GM18519 (cell line): ENCODE results near the gene UCP3.

Experiments used
- ATAC-seq: cut with Tn5 transposase; IDR thresholded peaks from one replicate; pipeline ENCODE4 v1.9.1; 2021; ENCODE audit warnings: mild to moderate bottlenecking, moderate library complexity; ENCODE audit not compliant: unreplicated experiment, low FRiP score

UCP3 gene

GRCh38 chr11:74008373-74009229, at the start of gene UCP3:
TSS of gene UCP3 (minus strand) at chr11:74009085. CDS start at chr11:74007042, 2,043 bp downstream.
- no peak for ATAC-seq

- ATAC-seq = no peak
Observed at GRCh38 chr11:74057249-74058151, 48.6 kb upstream of the UCP3 start.

DNA sequence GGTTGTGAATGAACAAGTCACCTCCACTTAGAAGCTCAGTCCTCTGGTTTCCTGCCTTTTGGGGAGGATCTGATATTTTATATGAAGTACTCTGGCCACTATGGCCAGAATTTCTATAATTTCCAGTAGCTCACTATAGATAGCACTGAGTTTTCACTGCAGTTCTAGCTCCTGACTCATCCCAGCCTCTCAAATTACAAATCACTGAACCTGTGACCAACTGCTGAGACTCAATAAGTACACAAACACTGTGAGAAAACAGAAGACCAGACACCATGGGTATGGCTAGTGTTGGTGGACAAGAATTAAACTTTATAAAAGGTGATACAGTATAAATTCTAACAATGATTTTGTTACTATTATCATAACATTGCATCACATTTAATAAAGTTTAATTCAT, 47.1 kb upstream of the UCP3 start:
- no peak for ATAC-seq

DNA sequence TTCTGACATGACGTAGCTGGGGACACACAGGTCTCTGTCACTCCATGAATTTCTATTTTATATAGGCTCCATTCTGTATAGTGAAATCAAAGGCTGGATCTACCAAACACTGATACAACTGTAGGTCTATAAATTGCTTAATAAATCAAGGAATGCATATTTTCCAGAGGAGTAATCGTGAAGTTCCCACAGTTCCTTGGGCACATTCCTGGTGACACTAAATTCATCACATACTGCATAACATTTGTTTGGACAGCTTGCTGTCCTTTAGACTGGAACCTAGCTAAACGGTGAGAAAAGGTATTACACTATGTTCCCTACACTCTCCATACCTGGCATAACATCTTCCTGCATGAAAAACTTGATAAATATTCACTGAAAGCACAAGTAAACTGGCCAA, 41.6 kb upstream of the UCP3 start:
- no peak for ATAC-seq

DNA sequence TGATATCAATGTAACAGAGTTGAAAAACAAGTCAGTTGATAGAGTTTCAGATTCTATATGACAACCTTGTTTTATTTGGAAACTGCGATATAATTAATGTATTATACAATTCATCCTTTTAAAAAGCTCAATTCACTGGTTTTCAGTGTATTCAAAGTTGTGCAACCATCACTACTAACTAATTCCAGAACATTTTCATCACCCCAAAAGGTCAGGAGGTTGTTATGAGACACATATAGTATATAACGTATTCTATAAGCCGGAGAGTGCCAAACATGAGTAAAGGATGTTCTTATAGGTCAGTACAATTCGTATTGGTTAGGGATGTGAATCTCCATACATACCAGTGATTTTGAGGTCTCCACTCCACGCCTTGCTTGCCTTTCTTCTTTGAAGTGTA, 40.1 kb upstream of the UCP3 start:
- no peak for ATAC-seq

DNA sequence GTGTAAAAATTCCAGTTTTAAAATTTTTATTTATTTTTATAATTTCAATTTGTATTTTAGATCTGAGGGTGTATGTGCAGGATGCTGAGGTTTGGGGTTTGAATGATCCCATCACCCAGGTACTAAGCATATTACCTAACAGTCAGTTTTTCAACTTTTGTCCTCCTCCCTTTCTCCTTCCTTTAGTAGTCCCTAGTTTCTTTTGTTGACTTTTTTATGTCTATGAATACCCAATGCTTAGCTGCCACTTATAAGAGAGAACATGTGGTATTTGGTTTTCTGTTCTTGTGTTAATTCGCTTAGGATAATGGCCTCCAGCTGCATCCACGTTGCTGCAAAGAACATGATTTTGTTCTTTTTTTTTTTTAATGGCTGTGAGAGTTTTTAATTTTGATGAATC, 35.7 kb upstream of the UCP3 start:
- no peak for ATAC-seq

DNA sequence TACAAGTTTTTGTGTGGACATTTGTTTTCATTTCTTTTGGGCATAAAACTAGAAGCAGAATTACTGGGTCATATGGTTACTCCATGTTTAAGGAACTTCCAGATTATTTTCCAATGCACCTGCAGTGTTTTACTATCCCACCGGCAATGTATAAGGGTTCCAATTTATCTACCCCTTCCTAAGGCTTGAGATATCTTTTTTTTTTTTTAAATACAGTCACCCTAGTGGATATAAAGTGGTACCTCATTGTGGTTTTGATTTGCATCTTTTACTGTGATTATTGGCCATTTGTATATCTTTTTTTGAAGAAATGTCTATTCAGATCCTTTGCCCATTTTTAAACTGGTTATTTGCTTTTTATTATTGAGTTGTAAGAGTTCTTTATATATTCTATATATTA, 34.6 kb upstream of the UCP3 start:
- ATAC-seq = no peak

DNA sequence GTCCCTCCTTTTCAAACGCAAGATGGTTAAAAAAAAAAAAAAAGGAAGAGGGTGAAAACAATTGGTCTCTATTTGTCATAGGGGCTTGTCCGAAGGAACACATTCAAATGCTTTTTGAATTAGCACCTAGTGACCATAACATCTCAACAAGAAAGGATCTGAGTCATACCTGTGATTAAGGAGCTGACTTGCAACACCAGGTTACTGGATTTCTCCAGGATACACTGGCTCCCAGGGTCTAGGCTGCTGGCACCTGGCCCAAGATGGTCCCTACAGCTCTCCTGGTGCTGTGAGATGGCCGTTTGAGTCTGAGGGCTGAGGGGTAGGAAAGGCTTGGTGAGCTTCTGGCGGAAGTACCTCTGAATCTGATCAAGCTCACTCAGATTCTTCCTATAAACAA, 28.4 kb upstream of the UCP3 start:
- ATAC-seq = no peak

- no peak for ATAC-seq
Observed at GRCh38 chr11:74035264-74035663, 26.4 kb upstream of the UCP3 start.

DNA sequence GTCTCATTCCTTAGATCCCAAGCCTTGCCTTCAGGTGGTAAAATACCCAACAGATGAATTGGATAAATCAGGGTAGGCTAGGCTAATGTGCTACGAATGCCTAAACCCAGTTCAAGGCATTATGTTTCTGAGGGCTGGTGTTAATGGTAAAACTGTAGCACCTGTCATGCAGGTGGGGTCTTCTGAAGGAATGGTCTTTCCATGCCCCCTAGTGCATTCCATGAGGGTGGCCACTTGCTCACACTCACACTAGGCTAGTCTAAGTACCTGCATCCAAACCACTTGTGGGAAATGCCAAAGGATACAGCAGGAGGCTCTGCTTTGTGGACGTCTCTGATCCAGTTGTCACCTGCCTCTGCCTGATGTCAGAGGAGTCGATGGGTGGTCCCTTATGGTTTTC, 24.2 kb upstream of the UCP3 start:
- no peak for ATAC-seq

DNA sequence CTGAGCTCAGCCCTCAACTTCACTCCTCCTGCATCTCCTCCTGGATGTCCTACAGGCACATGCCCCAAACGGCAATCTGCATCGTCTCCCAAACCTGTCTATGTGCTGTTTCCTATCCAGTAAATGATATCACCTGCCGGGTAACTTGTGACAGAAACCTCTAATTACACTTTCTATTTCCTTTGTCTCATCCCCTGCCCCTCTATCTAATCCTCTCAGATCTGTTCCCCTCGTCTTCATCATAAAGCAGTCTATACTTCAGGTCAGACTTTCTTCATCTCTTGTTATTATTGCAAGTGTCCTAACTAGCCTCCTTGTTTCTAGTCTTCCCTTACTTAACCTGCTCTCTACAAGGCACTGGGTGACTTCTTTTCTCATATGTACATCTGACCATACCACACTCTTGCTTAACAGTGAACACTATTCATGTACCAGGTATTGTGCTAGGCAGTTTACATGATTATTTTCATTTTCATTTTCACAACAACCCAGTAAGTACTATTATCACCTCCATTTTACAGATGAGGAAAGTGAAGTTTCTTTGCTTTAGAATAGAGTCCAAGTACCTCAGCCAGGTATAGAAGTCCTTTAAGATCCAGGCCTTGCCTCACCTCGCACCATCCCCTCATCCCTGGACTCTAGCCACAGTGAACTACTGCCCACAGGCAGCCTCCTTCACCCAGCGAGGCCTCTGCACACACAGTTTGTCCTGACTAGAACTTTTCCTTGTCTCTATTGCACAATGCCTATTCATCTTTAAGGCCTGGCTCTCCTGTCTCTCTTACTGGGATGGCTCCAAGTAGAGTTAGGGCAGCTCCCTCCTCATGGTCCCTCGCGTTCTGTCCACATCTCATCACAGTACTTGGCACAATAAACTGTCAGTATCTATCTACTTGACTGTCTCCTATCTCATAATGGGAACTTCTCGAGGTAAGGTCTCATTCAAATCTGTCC, 22.1 kb upstream of the UCP3 start:
- ATAC-seq = no peak

- ATAC-seq = no peak
Observed at GRCh38 chr11:74025467-74026166, 16.7 kb upstream of the UCP3 start.

DNA sequence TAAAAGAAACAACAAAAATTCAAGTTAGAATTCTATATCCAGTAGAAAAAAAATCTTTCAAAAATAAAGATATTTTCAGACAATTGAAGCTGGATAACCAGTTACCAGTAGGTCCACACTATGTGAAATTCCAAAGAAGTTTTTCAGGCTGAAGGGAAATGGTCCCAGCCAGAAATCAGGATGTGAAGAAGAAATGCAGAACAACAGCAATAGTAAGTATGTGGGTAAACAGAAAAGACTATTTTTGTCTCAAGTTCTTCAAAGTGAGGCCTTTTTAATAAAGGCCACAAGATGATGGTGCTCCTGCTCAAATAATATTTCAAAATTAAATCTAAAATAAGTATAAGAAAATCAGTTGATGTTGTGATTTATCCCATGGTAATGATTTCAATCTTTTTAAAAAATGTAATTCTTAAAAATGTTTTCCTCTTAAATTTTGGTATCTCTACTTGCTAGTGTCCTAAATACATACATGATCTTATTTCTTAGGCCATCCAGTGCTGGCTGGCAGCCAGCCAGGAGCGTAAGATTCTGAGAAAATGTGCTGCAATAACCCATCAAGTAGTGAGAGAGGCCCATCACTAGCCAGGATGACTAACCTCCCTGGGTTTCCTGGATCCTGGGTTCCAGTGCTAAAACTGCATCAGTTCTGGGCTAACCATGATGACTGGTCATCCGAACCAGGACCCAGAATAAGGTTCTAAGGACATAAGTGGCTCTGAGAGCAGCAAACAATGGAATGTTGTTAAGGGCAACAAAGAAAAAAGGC, 15.6 kb upstream of the UCP3 start:
- ATAC-seq = no peak

DNA sequence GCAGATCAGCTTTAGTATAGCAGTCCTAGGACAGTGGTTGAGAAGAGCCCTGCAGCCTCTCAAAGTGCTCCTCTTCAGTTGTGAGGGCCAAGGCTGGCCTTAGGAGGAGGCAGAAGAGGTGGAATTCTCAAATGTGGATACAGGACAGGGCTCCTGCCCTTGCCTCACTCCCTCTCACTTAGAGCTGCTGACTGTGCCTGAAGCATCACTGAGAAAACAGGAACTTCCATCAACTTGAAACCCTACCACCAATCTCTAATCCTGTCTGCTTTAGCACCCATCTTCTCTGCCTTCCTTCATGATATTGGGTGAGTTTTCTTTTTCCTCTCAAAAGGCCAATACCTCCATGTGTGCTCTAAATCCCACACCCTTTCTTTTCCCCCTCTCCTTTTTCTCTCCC, 14.4 kb upstream of the UCP3 start:
- ATAC-seq = no peak

GRCh38 chr11:74022546-74022945, 13.7 kb upstream of the UCP3 start:
- no peak for ATAC-seq

GRCh38 chr11:74021998-74022397, 13.1 kb upstream of the UCP3 start:
- no peak for ATAC-seq

GRCh38 chr11:74020539-74020938, 11.7 kb upstream of the UCP3 start:
- no peak for ATAC-seq

GRCh38 chr11:74019860-74020259, 11.0 kb upstream of the UCP3 start:
- ATAC-seq = no peak

GRCh38 chr11:74019104-74019738, 10.3 kb upstream of the UCP3 start:
- ATAC-seq = no peak
